Measurements from ENCODE around the gene SRR.
A peak's percentile ranks its signal among the peaks of the same experiment; 100 is the strongest.
"Not testable (repeated sequence)": the region's sequence is repeated elsewhere in the genome, so short reads cannot be mapped to it uniquely, and the experiment has no call there.

SRR gene, protein sequence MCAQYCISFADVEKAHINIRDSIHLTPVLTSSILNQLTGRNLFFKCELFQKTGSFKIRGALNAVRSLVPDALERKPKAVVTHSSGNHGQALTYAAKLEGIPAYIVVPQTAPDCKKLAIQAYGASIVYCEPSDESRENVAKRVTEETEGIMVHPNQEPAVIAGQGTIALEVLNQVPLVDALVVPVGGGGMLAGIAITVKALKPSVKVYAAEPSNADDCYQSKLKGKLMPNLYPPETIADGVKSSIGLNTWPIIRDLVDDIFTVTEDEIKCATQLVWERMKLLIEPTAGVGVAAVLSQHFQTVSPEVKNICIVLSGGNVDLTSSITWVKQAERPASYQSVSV

DNA sequence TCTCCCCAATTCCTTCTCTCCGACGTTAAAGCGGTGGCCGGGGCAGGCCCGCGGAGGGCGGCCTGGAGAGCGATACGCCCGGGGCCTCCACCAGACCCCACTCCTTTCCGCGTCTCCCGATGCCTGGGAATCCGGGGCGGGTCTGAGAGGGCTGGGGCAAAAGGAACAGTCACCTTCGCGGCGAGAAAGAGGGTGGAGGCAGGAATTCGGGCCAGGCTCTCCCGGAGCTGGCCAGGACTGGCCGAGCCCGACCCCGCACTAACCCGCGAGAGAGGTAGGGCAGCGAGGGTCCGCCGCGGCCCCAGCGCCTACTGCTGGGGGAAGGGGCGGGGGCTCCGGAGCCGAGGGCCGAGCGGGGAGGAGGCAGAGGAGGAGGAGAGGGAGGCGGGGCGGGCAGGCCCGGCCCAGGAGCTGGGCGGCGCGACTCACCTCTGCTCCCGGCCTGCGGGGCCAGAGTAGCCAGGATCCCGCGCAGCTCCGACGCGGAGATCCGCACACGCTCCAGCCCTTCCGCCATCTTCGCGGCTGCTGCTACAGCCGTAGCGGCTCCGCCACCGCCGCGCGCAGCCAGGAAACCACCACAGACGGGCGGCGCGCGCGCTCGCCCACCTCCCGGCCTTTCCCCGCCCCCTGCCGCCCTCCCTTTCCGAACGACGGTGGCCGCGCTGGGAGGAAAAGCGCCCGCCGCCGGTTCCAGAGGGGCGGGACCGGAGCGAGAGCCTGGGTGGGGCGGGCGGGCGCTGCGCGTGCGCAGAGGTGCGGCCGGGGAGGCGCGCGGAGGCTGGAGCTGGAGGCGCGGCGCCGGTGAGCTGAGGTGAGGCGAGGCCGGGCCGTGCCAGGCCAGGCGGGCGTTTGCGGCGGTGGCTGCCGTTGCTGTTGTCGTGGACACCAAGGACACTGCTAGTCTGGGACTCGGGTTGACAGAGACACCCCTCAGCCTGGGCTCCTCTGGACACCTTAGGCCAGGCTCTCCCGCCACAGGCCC, at the start of gene SRR, which contains the start of gene SMG6:
TSS of gene SRR (plus strand) at position 747 of the 985 bp plus-strand sequence. CDS start 11,611 bp downstream, outside the sequence.
TSS of gene SMG6 (minus strand) at position 582 of the 985 bp plus-strand sequence. CDS start at position 517, 65 bp downstream.
- DNase-seq (ENCODE audit: low read depth in 2 of 2) = peak; percentile 90 to 91

DNA sequence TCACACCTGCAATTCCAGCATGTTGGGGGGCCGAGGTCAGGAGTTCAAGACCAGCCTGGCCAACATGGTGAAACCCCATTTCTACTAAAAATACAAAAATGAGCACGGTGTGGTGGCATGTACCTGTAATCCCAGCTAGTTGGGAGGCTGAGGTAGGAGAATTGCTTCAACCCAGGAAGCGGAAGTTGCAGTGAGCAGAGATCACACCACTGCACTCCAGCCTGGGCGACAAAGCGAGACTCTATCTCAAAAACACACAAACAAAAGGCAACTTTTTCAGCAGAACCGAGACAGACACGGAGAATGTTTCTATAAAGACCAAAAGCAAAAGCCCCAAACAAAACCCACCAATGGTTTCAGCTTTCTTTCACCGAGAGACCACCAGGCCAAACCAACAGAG, 44.9 kb upstream of the SRR start:
- DNase-seq (ENCODE audit: low read depth in 2 of 2) = not testable (repeated sequence)

DNA sequence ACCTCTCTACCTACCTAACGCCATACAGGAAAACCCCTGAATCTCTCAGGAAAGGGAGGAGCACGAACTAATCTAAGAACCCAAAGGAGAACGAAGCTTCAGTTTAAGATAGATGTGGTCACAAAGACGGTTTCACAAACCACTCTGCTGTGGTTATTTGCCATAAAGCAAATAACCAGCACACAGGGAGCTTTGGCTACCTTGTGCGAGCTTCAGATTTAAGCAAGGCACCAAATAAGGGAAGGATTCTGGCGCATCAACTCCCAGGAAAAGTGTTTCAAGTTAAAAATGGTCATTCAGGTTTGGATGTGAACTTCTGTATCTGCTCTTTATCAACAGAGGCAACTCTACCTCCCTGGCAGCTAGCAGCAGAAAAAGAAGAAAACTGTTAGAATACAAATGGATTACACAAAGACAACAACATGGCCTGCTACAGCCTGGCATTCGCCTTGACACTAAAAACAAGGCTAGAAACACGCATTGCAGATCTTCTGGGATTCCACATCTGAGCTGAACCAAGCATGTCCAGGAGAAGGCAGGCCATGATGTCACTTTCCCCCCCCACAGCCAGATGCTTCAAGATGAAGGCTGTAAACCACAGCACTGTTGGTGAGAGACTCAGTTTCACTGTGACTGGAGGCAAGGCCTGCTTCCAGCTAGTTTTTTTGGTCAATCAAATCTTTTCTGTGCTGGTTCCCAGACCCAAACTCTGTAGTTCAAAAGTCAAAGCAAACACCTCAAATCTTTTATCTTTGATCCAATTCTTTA, 43.8 kb upstream of the SRR start:
- DNase-seq (ENCODE audit: low read depth in 2 of 2) = peak; percentile 46 to 57

DNA sequence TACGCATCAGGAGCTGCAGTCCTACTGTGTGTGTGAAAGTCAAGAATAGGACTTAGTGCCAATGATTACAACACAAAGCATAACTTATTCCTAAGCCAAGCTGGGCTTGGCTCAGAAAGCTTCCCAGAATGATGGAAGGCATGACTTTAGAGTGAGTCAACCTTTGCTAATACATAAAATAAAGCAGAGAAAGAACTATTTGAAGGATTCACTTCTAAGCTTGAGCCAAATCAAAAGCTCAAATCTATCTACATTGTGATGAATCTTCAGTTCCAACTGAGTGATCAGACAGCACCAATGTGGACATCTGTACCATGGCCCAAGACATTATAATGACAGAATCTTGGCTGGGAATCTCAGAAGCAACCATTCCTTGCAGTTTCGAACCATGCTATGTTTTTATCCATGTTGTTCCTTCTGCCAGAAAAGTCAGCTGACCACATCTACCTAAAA, 41.6 kb upstream of the SRR start:
- DNase-seq (ENCODE audit: low read depth in 2 of 2) = no peak

DNA sequence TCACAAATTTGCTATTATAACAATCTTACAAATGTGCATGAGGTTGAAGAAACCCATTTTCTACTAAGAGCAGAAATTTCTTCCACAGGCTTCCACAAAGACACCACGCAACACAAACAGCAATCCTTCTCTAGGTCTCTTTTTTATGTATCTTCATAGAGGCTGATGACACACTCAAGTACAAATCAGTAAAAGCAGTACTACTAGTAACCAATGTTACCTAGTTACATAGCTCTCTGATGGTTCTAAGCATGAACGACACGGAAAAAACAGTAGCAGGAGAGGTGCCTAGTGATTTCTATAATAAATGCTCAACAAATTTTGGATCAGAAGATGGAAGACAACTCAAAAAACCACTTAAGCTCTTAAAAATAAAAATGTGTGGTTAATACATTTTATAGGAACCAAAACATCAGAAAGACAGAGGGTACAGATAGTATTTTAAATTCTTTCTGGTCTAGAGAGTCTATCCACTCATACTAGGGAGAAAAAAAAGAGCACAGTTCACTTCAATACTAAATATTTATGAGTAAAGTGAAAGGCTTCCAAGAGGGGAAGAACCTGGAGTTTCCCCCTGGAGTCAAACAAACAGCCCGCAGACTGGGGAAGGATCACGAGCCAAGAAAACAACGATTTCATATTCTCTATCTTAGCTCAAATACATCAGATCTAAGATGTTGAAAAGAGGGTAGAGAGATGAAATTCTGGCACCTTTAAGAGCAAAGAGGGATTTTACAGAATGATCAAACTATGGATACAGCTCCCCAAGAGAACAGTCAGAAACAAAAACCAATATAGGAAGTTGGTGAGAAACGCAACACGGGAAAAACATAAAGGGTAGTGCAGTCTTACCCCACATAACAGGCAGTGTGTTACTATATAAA, 40.3 kb upstream of the SRR start:
- no peak for DNase-seq (ENCODE audit: low read depth in 2 of 2)

DNA sequence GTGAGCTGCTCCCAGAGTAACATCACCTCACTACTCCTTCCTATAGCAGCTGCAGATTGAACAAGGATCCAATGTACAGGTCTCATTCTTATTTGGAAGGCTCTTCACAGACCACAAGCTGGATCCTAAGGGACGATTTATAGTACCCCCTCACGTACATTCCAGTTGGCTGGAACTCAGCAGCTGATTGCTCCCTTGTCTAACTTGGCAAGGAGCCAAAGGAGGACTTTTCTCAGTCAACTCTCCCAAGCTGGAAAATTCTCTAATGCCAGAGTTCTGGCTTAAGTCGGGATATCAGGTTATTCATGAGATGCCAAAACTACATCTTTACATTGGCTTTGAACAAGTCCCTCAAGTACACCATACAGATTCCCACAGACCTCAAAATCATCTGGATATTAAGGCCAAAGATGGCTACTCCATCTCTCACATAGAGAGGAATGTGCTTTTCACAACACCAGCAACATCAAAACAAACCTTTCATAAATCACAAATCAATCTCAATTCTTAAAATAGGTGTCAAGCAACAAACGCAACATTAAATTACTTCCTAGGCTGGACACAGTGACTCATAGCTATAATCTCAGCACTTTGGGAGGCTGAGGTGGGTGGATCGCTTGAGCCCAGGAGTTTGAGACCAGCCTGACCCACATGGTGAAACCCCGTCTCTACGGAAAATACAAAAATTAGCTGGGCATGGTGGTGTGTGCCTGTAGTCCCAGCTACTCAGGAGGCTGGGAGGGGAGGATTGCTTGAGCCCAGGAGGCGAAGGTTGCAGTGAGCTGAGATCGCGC, 39.5 kb upstream of the SRR start:
- no peak for DNase-seq (ENCODE audit: low read depth in 2 of 2)

DNA sequence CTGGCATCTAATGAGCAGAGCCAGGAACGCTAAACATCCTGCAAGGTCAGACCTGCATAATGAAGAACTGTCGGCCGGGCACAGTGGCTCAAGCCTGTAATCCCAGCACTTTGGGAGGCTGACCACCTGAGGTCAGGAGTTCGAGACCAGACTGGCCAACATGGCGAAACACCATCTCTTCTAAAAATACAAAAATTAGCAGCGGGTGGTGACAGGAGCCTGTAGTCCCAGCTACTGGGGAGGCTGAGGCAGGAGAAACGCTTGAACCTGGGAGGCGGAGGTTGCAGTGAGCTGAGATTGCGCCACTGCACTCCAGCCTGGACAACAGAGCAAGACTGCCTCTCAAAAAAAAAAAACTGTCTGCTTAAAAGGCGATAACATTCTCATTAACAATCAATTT, 38.6 kb upstream of the SRR start:
- DNase-seq (ENCODE audit: low read depth in 2 of 2) = not testable (repeated sequence)

DNA sequence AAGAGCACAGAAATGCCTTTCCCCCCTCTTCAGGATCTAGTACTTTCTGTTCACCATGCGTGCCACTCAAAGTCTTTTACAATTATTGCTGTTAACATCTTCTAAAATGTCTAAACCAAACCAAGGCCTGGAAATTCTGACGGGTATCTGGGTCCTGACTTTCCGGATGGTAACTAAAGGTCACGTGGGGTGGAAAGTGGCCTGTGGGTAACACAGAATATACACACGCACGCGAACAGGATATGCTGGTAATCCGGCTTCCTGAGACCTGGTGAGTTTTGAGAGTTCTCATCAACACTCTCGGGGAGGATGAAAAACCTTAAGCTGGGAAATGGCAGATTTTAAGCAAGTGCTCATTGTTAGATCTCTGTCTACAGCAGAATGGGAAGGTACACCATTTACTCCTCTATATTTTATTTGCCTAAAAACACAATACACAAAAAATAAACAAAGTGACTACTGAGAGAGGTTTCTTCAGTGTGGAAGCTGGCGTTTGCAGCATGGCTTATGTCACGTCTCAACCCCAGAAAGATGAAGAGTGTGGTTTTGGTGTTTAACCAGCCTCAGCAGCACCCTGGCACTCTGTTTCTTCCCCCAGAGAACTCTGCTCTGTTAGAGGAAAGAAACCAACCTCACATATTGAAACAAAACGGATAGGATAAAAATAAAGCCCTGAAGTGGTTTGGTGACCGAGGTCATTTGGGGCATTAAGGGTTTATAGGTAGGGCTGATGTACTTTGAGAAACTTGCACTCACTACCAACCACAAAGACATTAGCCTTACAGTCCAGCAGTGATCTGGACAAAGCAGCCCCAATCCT, 37.5 kb upstream of the SRR start:
- peak; percentile 66 to 76 for DNase-seq (ENCODE audit: low read depth in 2 of 2)

DNA sequence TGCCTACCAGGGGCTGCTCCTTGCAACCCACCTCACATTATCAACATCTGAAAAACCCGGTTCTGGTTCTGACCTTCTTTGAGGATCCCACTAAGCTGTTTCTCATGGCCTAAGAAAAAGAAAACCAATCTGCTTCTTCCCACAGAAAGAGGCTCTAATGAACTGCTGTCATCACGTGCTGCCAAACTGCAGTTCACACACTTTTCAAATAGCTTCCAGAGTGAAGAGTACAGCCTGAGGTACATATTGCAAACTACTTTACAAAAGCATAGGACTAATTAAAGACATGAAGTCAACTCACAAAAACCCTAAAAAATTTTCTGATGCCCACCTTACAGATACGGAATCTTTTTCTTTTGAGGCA, 36.9 kb upstream of the SRR start:
- no peak for DNase-seq (ENCODE audit: low read depth in 2 of 2)

DNA sequence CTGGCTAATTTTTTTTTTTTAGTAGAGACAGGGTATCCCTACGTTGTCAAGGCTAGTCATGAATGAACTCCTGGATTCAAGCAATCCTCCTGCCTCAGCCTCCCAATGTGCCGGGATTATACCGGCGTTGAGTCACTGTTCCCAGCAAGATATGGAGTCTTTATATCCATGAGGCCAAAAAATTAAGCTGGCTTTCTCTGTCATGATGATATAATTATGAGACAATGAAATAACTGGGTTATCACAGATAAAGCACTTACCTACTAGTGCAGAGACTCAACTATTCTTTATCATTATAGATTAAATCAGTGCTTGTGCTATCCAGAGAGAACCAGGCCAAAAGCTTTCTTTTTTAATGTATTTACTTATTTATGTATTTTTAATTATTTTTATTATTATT, 36.4 kb upstream of the SRR start:
- DNase-seq (ENCODE audit: low read depth in 2 of 2) = no peak

DNA sequence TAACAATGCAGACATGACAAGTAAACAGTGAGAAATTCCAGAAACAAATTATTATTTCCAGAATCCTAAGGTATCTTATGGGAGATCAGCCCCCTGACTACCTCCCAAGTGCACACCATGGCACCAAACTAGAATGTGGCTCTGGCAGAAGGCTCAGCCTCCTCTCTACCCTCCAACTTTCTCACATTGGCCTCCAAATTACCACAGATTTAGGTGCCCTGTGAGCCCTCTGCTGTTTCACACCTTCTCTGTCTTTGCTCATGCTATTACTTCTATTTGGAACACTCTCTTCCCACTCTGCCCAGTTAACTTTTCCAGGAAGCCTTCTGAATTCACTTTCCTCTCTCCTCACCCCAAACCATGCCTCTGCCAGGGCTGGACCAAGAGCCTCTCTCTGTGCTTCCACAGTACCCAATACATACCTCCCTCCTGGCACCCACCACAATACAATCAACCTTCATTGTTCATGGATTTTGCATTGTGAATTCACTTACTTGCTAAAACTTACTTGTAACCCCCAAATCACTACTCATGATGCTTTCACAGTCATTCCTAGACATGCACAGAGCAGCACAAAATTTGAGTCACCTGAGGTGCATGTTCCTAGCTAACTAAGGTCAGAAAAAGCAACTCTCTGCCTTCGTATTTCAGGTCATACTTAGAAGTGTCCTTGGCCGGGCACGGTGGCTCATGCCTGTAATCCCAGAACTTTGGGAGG, 31.6 kb upstream of the SRR start:
- DNase-seq (ENCODE audit: low read depth in 2 of 2) = no peak

DNA sequence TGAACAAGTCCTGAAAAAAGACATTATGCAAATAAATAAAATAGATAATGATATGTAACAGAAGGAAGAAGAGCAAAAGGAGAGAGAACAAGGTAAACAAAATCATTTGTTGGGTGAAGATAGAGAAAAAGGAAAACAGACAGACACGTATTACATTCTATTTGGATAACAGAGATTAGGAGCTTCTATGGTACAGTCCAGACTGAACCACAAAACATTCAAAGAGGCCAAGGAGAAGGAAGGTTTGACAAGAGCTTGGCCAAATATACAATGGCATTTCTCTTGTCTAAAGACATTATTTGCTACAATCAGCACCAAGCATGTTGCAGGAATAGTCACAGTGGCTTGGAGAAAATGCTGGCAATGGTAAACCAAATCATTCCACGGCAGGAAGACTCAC, 29.3 kb upstream of the SRR start:
- no peak for DNase-seq (ENCODE audit: low read depth in 2 of 2)

DNA sequence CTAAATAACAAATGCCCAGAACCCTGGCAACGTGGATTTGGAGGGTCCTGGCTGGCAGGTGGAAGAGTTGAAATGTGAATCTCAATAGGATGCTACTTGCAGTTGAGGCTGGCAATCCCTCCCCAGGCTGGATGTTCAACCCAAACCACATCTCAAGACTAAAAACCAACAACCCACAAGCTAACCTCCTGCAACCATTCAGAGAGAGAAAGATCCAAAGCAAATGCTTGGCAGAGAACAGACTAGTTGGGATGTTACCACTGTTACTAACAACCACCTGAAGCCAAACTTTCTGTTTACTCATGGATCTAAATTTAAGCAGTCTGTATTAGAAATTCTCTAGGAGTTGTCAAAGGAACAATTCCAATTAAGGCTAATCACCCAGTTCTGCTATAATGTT, 28.0 kb upstream of the SRR start:
- DNase-seq (ENCODE audit: low read depth in 2 of 2) = no peak

DNA sequence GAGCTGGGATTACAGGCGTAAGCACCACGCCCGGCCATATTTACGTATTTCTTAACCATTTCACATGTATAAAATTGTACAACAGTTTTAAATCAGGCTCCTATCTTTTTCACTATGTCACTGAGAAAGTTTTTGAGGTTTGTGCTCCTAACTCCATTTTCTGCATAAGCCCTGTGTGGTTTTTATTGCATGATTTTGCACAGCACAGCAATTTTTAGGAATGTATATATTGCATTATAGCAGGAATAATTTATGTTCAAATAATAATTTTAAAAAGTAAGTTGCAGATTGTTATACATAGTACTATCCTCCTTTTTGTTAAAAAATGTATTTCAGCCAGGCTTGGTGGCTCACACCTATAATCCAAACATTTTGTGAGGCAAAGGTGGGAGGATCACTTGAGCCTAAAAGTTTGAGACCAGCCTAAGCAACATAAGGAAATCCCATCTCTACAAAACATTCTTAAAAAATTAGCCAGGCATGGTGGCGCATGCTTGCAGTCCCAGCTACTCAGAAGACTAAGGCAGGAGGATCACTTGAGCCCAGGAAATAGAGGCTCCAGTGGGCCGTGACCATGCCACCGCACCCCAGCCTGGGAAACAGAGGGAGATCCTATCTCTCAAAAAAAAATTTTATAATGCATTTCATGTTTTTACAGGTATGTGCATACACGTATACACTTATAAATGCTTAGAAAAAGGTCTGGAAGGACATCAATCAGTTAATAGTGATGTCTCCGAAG, 26.1 kb upstream of the SRR start:
- no peak for DNase-seq (ENCODE audit: low read depth in 2 of 2)

DNA sequence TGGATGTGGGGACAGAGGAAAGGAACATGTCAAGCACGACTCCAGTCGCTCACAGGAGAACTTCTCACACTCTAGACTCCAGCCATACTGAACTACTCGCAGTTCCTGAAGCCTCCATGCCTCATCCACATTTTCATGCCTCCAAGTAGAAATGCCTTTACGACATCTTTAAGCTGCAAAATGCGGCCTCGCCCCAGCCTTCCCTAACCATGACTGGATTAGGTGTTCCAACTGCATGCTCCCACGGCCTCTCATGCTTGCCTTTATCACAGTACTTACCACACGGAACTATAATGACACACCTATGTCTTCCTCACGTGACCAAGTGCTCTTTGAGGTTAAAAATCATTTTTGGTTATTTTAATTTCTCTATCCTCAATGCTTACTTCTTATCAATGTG, 24.0 kb upstream of the SRR start:
- DNase-seq (ENCODE audit: low read depth in 2 of 2) = no peak

DNA sequence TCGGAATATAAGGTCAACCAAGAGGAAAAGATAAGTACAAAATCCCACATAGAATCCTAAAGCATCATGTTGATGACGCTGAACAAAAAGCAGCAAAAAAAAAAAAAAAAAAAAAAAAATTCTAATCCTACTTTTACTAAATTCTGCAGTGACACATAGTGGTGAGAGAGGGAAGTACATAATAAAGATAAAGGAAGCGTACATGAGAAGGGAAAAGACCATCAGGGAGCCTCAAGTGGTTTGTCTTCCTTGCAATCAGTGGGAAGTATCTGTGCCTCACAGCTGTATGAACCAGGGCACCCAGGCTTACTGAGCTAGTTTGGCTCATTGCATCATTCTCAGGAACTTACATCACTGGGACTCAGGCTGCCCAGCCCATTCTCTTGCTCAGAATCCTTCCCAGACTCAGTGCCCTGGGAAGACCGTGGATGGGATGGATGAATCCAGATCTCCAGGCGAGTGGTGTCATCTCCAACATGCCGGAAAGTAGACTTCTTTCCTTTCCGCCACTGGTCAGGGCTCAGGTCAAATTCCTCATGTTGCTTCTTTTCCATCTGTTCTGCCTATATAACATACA, 21.4 kb upstream of the SRR start:
- DNase-seq (ENCODE audit: low read depth in 2 of 2) = no peak

DNA sequence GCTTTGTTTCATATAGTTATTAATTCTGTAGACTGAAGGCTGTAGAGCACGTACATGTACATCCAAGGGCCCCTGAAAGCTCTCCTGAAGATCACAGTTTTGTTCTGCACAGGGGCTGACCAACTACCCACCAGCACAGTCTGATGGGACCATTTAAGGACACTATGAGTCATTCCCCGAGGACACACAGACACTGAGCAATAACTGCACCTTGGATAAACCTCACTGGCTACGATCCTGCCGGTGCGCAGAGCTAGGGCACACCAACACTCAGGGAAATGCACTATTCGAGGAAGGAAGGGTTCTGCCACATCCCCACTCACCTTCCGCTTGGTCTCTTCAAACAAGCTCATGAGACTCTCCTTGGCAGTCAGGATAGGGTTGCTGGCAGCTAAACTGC, 20.4 kb upstream of the SRR start:
- DNase-seq (ENCODE audit: low read depth in 2 of 2) = no peak
